Measurements from ENCODE around the gene EEF1AKMT2. TPM values are rescaled to one million over a fixed set of nuclear protein-coding genes. Genes with fewer than 3 reads are reported as not detected.

Gene EEF1AKMT2
- total and polyA plus RNA-seq, 2 of the 13 experiments (the other 11 are each of a cell fraction or from before 2014, with no cell fraction given) = 11.3 to 19.3 TPM

GRCh38 chr10:124791547-124792348, at the start of gene EEF1AKMT2 (continued):
- TF ChIP-seq HNRNPLL (IDR thresholded peaks at IDR 0.05; ENCODE audit: low read depth, low read length, poor library complexity, severe bottlenecking) (peak; percentile 96), KLF13 (CRISPR knock-in tag; IDR thresholded peaks at IDR 0.05) (peak; percentile 65; the same call in 1 of the 2 replicates), BCLAF1 (IDR thresholded peaks at IDR 0.05) (no peak), KDM5B (CRISPR knock-in tag; IDR thresholded peaks at IDR 0.05; ENCODE audit: borderline replicate concordance) (peak; percentile 86; the same call in 1 of the 2 replicates), JUNB (CRISPR knock-in tag; IDR thresholded peaks at IDR 0.05; ENCODE audit: borderline replicate concordance) (no peak), BORCS8-MEF2B (CRISPR knock-in tag; IDR thresholded peaks at IDR 0.05) (peak; percentile 91), ZNF839 (CRISPR knock-in tag; IDR thresholded peaks at IDR 0.05; ENCODE audit: borderline replicate concordance) (0 out of 2 replicates have a peak, but pooled peaks have one; percentile 27), RFXAP (CRISPR knock-in tag; IDR thresholded peaks at IDR 0.05; ENCODE audit: borderline replicate concordance) (peak; percentile 77), NFIB (CRISPR knock-in tag; IDR thresholded peaks at IDR 0.05; ENCODE audit: borderline replicate concordance) (no peak), TFAP4 (IDR thresholded peaks at IDR 0.05; ENCODE audit: borderline replicate concordance, low read depth) (peak; percentile 8; the same call in 1 of the 2 replicates), MLX (CRISPR knock-in tag; IDR thresholded peaks at IDR 0.05) (peak; percentile 74), ZNF501 (CRISPR knock-in tag; IDR thresholded peaks at IDR 0.05) (peak; percentile 90), POLR2AphosphoS5 (IDR thresholded peaks at IDR 0.05; ENCODE audit: low read depth, low read length) (peak; percentile 85), GATAD1 (CRISPR knock-in tag; IDR thresholded peaks at IDR 0.05) (peak; percentile 85), SP4 (CRISPR knock-in tag; IDR thresholded peaks at IDR 0.05) (peak; percentile 37; the same call in 1 of the 2 replicates), GPBP1L1 (CRISPR knock-in tag; IDR thresholded peaks at IDR 0.05) (no peak), KLF11 (CRISPR knock-in tag; IDR thresholded peaks at IDR 0.05) (0 out of 2 replicates have a peak, but pooled peaks have one; percentile 25), ZNF331 (CRISPR knock-in tag; IDR thresholded peaks at IDR 0.05) (peak; percentile 89), REL (CRISPR knock-in tag; conservative IDR thresholded peaks at IDR 0.05) (peak; percentile 24; the same call in 1 of the 2 replicates), KMT2B (CRISPR knock-in tag; IDR thresholded peaks at IDR 0.05) (peak; percentile 91), ZNF776 (CRISPR knock-in tag; IDR thresholded peaks at IDR 0.05) (0 out of 2 replicates have a peak, but pooled peaks have one; percentile 49), LBX2 (CRISPR knock-in tag; IDR thresholded peaks at IDR 0.05; ENCODE audit: borderline replicate concordance) (peak; percentile 55; the same call in 1 of the 2 replicates), ZC3H4 (CRISPR knock-in tag; IDR thresholded peaks at IDR 0.05; ENCODE audit: borderline replicate concordance) (0 out of 2 replicates have a peak, but pooled peaks have one; percentile 13)
